ENCODE measurements around the gene OOSP1.

GRCh38 chr11:59967677-59968394 is 29.6 kb downstream of the OOSP1 start:
- no peak for TF ChIP-seq CTCF (IDR thresholded peaks at IDR 0.05 in 2 of 3, conservative IDR thresholded peaks at IDR 0.05 in 1 of 3; ENCODE audit: control insufficient read depth in 2 of 3, extremely low read depth in 1 of 3, insufficient read depth in 1 of 3, low read depth in 3 of 3, low read length in 3 of 3)
- TF ChIP-seq EZH2 (IDR thresholded peaks at IDR 0.05; ENCODE audit: borderline replicate concordance, control insufficient read depth, low read depth, low read length) = no peak
- no peak for TF ChIP-seq CEBPB (IDR thresholded peaks at IDR 0.05; ENCODE audit: borderline replicate concordance in 1 of 2, low read depth in 2 of 2, low read length in 2 of 2)
- no peak for TF ChIP-seq SMC3 (IDR thresholded peaks at IDR 0.05; ENCODE audit: borderline replicate concordance, low read length)
- no peak for TF ChIP-seq MYC (IDR thresholded peaks at IDR 0.05; ENCODE audit: insufficient read depth, insufficient read length, insufficient replicate concordance, low read length, severe bottlenecking)
- no peak for TF ChIP-seq NFXL1 (IDR thresholded peaks at IDR 0.05; ENCODE audit: borderline replicate concordance)
- TF ChIP-seq SRF (IDR thresholded peaks at IDR 0.05; ENCODE audit: low read depth in 2 of 2, low read length in 2 of 2) = no peak
